K562 (cell line): Measurements from ENCODE around the gene IFT172. TPM values are rescaled to one million over a fixed set of nuclear protein-coding genes. Genes with fewer than 3 reads are reported as not detected.

Source experiments
- ARID1B ChIP-seq: fragments of 450-650 bp; IDR thresholded peaks from 2 replicates; pipeline ENCODE4 v1.6.1; 2016; ENCODE audit warnings: antibody characterized with exemption, mild to moderate bottlenecking, inconsistent platforms
- BACH1 ChIP-seq: fragments of 200-800 bp; sonication (Bioruptor generic); IDR thresholded peaks from 2 replicates; pipeline ENCODE4 v1.6.1; 2016; ENCODE audit warnings: missing genetic modification characterization, missing compliant biosample characterization
- CBFB ChIP-seq: sonication (generic); formaldehyde crosslinking; IDR thresholded peaks from 2 replicates; pipeline ENCODE4 v1.4.0; 2020; ENCODE audit warnings: mild to moderate bottlenecking, missing genetic modification reagents
- CGGBP1 ChIP-seq: fragments of 250-450 bp; sonication (Bioruptor Pico); IDR thresholded peaks from 2 replicates; pipeline ENCODE4 v1.9.0; 2021; ENCODE audit warnings: mild to moderate bottlenecking
- DACH1 ChIP-seq: fragments of 450-650 bp; IDR thresholded peaks from 2 replicates; pipeline ENCODE4 v1.6.1; 2018; ENCODE audit not compliant: partially characterized antibody
- DPF2 ChIP-seq: fragments of 450-650 bp; IDR thresholded peaks from 2 replicates; pipeline ENCODE4 v1.6.1; 2016
- ELK3 ChIP-seq: fragments of 450-650 bp; formaldehyde crosslinking; IDR thresholded peaks from 2 replicates; pipeline ENCODE4 v1.4.0; 2020; ENCODE audit warnings: mild to moderate bottlenecking
- HMBOX1 ChIP-seq: sonication (generic); IDR thresholded peaks from 2 replicates; pipeline ENCODE4 v1.6.1; 2016
- PCBP1 ChIP-seq: fragments of 200-400 bp; formaldehyde crosslinking; IDR thresholded peaks from 2 replicates; pipeline ENCODE4 v1.6.1; 2018; ENCODE audit warnings: mild to moderate bottlenecking, low read depth, low read length; ENCODE audit not compliant: poor library complexity, severe bottlenecking
- POLR2G ChIP-seq: fragments of 200-400 bp; formaldehyde crosslinking; IDR thresholded peaks from 2 replicates; pipeline ENCODE4 v1.6.1; 2017; ENCODE audit warnings: low read depth, mild to moderate bottlenecking, antibody characterized with exemption, low read length, moderate library complexity
- RBM15 ChIP-seq: fragments of 200-400 bp; formaldehyde crosslinking; IDR thresholded peaks from 2 replicates; pipeline ENCODE4 v1.6.1; 2018; ENCODE audit warnings: mild to moderate bottlenecking, low read length, moderate library complexity; ENCODE audit not compliant: insufficient read depth
- RBM17 ChIP-seq: fragments of 200-400 bp; formaldehyde crosslinking; IDR thresholded peaks from 2 replicates; pipeline ENCODE4 v1.6.1; 2017; ENCODE audit warnings: low read depth, mild to moderate bottlenecking, low read length, borderline replicate concordance
- SLC30A9 ChIP-seq: fragments of 250-450 bp; sonication (Bioruptor Pico); IDR thresholded peaks from 2 replicates; pipeline ENCODE4 v1.8.0; 2022; ENCODE audit warnings: mild to moderate bottlenecking, moderate library complexity
- SMARCB1 ChIP-seq: IDR thresholded peaks from 2 replicates; pipeline ENCODE4 v1.6.1; 2011; ENCODE audit warnings: improper control_type of control experiment, low read depth; ENCODE audit not compliant: insufficient read length
- STAT5A ChIP-seq: IDR thresholded peaks from 2 replicates; pipeline ENCODE4 v1.6.1; 2012; ENCODE audit warnings: low read length, inconsistent platforms, borderline replicate concordance
- THRA ChIP-seq: fragments of 450-650 bp; IDR thresholded peaks from 2 replicates; pipeline ENCODE4 v1.6.1; 2017; ENCODE audit warnings: mild to moderate bottlenecking, moderate library complexity
- UBTF ChIP-seq, 2 experiments: IDR thresholded peaks; 2 replicates each; pipeline ENCODE4 v1.6.1; 2012; ENCODE audit warnings: improper control_type of control experiment in 2 of 2, low read depth in 2 of 2, low read length in 2 of 2, borderline replicate concordance in 1 of 2
- ZHX1 ChIP-seq: fragments of 150-350 bp; conservative IDR thresholded peaks from 2 replicates; pipeline ENCODE4 v1.6.1; 2014; ENCODE audit warnings: low read length
- ZNF239 ChIP-seq: fragments of 250-450 bp; sonication (Bioruptor Pico); IDR thresholded peaks from 2 replicates; pipeline ENCODE4 v1.4.0; 2020; ENCODE audit warnings: mild to moderate bottlenecking
- ZNF253 ChIP-seq: fragments of 250-450 bp; sonication (Bioruptor Pico); conservative IDR thresholded peaks from 2 replicates; pipeline ENCODE4 v1.6.1; 2021; ENCODE audit warnings: mild to moderate bottlenecking
- polyA plus RNA-seq, 8 experiments: library from polyadenylated mRNA; depleted of rRNA in 4 of 8; stranded (reverse) in 5 of 8; unstranded in 3 of 8; fragments of >200 nt; fragmentation: Nextera tagmentation in 2 of 8; fragmentation: Illumina TruSeq in 1 of 8; extraction: Ambion mirVana in 2 of 8; extraction: Trizol in 1 of 8; gene quantifications; 2 replicates each; pipeline versions ENCODE4 v1.2.1 to v1.2.3, GENCODE V29; 2011 to 2014; ENCODE audit warnings: inconsistent platforms in 1 of 8, missing spikeins in 1 of 8
- total RNA-seq, 7 experiments: library from RNA; depleted of rRNA in 6 of 7; stranded (reverse); fragments of >200 nt in 6 of 7; fragmentation: Illumina TruSeq in 2 of 7; extraction: Trizol in 2 of 7; gene quantifications; 2 replicates each; pipeline versions ENCODE4 v1.2.1 to v1.2.3, GENCODE V29; 2011 to 2021; ENCODE audit warnings: low replicate concordance in 1 of 7

IFT172 gene
- total and polyA plus RNA-seq, 9 of the 15 experiments (the other 6 are each of a cell fraction or from before 2014, with no cell fraction given), result 5.6 to 19.1 (median 13.5) TPM

GRCh38 chr2:27527182-27527581 lies 37.6 kb upstream of the IFT172 start (continued):
- TF ChIP-seq BACH1 (tag) (no peak), RBM15 (no peak), ARID1B (peak; percentile 76), ZNF239 (CRISPR knock-in tag) (no peak), HMBOX1 (peak; percentile 43; the same call in 1 of the 2 replicates), DPF2 (peak; percentile 84), SMARCB1 (no peak), UBTF (IDR thresholded peaks at IDR 0.05; ENCODE audit: borderline replicate concordance in 1 of 2, low read depth in 2 of 2, low read length in 2 of 2) (no peak), DACH1 (no peak), SLC30A9 (CRISPR knock-in tag) (no peak), ELK3 (no peak), STAT5A (no peak), POLR2G (no peak), ZNF253 (CRISPR knock-in tag) (no peak), THRA (no peak), PCBP1 (no peak), RBM17 (no peak), CGGBP1 (CRISPR knock-in tag) (no peak), CBFB (no peak), ZHX1 (no peak)
